ENCODE data around the gene NAA60. TPM values are rescaled to one million over a fixed set of nuclear protein-coding genes. Genes with fewer than 3 reads are reported as not detected.
A peak's percentile ranks its signal among the peaks of the same experiment; 100 is the strongest.
"Not testable (repeated sequence)": the region's sequence is repeated elsewhere in the genome, so short reads cannot be mapped to it uniquely, and the experiment has no call there.

Gene NAA60
- total RNA-seq, 1 donor from 2014 or later, result 39.5 TPM

DNA sequence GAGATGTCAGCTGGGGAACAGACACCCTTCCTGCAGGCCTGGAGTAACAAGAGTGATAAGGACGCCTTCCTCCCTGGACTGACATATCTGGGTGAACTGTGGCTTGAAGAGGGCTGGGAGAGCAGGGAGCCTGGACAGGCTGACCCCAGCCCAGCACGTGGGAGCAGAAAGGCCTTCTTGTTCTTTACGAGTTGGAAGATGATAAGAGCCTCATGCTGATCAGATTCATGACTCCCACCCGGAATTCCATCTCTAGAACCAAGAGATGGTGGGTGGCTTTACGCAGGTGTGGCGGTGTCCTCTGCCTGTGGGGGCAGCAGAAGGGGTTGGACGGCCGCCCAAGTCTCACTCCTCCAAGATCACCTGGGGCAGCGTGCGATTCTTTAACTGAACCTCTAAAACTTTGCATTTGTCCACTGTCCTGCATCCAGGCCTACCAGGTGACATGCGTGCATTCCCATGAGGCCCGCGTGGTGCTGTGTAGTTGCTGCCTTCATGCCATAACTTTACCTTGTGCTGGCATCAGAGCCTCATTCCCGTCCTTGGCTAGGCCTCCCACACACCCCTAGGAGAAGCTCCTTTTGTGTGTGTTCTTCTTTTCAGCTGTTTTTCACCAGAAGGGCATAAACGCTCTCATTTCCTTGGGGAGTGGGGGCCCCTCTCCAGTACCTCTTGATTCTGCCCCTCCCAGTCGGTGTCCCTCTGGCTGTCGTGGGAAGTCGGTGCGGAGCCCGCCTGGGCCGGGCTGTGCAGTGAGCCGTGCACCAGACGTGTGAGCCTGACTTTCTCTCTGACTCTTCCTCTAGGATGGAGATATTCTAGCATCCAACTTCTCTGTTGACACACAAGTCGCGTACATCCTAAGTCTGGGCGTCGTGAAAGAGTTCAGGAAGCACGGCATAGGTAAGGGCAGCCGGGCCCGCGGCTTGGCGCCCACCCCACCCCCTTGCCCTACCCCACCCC is 38.5 kb downstream of the NAA60 start:
- DNase-seq (ENCODE audit: low spot score), result no peak
- ATAC-seq, result peak; percentile 7

DNA sequence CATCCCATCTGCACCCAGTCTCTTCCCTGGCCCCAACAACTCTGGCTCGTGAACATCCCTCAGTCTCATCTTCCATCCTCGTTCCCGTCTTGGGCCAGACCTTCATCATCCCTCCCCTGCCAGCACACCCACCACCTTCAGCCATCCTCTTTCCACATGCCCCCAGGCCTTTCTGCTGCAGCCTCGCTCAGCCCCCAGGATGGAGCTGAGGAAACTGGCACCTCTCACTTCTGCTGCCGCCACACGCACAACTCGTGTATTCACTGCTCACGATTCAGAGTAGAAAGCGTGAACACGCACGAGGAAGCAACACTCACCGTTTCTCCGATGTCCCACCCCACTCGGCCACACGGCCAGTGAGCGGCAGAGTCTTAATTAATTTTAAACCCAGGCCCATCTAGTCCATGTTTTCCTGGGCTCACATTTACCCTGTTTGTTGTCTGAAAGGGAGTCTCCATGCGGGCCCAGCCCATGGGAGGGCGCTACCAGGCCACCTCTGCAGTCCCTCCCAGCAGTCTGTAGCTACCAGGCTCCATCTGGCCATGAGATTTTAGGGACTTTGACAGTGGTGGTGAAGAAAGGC is 39.3 kb downstream of the NAA60 start:
- no peak for DNase-seq (ENCODE audit: low spot score)

DNA sequence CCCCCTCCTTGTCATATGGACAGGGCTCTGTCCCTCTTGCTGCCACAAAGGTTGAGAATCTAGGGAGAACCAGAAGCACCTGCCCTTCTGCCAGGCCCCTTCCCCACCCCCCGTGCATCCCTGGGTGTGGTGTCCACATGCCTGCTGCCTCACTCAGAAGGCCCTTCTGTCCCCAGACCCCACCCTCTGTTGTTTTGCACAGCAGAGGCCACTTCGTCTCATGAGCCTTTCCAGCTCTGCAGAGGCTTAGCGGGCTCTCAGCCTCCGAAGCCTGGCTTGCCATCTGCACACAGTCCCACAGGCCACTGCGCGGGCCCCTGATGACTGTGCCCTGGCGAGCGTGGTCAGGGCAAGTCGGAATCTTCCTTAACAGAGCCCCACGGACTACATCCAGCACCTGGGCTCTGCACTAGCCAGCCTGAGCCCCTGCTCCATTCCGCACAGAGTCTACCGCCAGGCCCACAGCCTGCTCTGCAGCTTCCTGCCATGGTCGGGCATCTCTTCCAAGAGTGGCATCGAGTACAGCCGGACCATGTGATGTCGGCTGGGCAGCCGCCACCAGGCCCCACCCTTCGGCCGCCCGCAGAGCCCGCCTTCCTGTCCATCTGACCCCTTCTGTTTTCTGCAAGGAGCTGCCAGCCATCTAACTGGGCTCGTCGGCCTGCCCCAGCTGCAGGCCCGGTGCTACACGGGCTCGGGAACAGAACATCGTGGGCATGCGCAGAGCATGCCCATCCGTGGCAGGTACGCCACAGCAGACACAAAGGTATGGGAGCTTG is 41.0 kb downstream of the NAA60 start:
- DNase-seq (ENCODE audit: low spot score) (no peak), ATAC-seq (no peak)

More for the DNA sequence above, 39.3 kb downstream of the NAA60 start:
- no peak for ATAC-seq

DNA sequence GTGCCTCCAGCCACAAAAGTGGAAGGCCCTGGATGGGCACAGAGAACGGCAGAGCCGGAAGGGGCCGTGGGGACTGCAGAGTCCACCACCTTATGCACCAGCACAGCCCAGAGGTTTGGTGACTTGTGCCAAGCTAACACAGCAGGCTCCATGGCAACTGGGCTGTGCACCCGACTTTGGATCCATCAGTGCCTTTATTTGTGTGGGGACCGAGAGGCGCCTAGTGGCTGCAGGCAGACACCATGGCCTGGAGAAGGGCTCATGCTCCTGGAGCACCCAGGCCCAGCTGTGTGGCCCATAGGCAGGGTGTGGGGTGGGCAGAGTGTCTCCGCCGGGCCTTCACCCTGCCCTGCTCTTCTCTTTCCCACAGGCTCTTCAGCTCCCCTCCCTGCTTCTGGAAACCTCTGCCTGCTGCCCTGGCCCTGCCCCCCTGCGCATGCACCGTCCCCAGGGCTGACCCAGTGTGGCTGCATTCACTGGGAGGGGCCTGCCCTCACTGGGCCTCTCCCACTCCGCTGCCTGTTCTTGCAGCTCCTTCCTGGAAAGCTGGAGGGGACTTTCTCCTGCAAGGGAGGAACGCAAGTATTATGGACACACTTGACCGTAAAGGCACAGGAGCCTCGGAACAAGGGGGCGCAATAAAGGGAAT is 41.7 kb downstream of the NAA60 start:
- ATAC-seq, result no peak
- DNase-seq (ENCODE audit: low spot score), result no peak

DNA sequence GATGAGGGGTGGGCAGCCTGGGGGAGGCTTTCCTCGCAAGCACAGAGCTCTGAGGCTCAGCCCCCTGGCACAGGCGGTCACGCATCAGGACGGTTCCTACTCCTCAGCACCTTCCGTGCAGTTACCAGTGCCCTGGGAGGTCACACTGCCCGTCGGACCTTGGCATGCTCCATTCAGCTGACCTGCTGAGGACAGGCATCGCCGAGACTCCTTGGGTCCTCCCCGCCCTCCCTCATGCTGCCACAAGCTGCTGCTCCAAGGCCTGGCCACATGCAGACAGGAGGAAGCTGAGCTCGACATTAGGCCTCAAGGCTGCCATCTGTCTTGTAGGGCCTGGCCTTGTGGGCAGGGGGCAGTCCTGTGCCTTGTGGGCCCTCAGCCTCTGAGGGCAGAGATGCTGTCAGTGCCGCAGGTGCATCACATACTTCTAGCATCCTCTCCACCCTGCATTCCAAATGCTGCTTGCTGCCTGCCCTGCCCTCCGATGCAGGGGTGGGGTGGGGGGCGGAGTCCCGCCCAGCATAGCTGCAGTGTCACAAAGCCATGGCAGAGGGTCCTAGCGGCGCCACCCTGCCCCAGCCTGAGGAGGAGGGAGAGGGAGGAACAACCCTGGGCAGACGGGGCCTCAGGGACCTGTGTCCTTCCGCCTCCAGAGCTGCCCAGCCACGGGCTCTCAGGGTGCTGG is 42.5 kb downstream of the NAA60 start:
- no peak for ATAC-seq

DNA sequence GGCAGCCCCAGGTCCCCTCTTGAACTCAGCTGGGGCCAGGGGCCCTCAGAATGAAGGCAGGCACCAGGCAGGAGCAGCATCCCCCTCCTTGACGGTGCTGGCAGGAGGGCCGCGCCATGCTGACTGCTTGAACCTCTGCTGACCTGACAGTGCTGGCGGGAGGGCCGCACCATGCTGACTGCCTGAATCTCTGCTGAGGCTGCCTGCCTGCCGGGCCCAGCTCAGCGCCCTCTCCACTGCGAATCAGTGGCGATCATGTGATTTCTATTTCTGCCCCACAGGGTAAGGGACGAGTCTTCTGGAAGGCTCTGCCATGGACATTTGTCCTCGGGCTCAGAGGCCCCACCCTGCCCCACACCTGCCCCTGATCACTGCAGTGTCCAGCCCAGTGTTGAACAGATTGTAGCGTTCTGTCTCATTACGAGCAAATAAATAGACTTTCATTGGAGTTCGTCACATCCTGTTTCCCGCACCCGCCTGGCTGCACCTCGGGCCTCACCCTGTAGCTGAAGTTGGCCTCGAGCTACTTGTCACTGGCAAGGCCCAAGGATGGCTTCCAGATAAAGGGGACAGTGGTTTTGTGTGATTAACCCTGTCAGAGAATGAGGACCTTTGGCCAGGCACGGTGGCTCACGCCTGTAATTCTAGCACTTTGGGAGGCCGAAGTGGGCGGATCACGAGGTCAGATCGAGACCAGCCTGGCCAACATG is 43.2 kb downstream of the NAA60 start:
- DNase-seq (ENCODE audit: low spot score) (no peak), ATAC-seq (no peak)

More for the DNA sequence above, 42.5 kb downstream of the NAA60 start:
- no peak for DNase-seq (ENCODE audit: low spot score)

DNA sequence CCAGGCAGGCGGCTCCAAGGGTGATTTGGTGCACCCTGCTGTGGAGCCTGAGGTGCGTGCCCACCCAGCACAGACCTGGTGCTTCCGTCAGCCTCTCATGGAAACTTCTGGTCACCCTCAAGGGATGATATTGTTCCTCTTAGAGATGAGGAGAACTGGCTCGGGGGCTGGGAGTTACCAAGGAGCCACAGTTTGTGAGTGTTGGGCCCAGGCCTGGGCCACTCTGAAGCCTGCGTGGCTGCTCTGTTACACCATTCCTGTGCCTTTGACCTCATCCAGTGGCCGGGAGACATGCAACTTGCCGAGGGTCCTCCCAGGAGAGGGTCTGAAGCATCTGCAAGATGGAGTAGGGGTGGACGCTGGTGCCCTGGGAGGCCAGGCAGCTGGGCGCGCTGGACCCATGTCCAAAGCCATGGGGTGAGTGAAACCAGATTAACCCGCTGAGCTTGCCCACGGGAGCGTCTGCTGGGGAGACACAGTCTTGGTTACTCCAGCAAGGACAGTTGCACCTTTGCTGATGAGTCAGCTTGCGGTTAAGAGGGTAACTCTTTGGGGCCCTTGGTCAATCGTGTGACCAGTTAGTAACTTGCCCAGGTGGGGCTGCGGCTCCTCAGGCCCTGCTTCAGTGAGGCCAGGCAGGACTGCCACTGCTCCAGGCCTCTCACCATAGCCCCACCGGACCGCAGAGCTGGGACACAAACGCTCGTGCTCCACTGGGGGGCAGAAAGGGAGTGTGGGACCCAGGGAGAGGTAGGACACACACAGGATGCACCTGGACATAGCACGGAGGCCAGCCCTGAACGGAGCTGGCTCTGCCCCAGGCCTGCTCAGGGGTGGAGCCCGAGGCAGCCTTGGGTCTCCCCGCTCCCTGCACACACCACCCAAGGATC is 44.3 kb downstream of the NAA60 start:
- ATAC-seq (peak; percentile 4), DNase-seq (ENCODE audit: low spot score) (no peak)

DNA sequence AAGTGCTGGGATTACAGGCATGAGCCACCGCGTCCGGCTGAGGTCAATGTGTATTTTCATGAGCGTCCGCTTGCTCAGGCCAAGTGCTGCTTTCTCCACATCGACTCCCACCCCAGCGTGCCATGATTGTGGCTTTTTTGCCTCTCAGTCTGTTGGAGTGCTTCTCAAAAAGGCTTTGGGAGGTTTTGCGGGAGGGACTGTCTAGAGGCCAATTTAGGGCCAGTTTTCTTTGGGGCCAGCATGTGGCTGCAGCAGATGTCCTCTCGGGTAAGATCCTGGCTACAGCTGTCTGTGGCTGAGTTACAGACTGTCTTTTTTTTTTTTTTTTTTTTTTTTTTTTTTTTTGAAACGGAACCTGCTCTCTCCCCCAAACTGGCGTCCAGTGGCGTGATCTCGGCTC is 45.3 kb downstream of the NAA60 start:
- DNase-seq (ENCODE audit: low spot score) (no peak), ATAC-seq (no peak)

DNA sequence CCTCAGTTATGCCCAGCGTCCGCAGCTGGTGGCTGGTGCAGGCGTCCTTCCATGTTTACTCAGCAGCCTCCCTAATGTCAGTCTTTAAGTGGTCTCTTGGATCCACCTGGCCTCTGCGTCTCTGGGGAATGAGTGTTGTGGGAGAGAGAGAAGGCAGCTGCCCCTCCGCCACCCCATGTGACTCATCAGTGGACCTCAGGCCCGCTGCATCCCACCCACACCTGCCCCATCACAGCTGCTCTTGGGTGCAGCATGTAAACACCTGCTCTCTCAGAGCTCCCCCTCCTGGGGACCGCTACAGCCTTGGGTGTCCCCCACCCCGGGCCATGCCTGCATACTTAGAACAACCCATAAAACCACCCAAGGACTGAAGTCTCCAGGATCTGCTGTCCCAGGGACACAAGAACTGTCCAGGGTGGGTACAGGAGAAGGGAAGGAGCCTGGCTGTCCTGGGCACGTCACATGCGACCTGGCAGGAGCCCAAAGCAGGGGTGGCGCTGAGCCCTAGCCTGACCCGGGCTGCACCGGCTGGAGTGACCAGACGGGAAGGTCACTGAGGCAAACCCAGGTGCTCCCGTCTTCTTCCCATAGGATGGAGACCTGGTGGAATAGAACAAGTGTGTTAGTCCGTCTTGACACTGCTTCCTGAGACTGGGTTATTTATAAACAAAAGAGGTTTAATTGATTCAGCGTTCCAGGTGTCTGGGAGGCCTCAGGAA is 47.6 kb downstream of the NAA60 start:
- peak; percentile 69 for DNase-seq (ENCODE audit: low spot score)
- peak; percentile 65 for ATAC-seq

DNA sequence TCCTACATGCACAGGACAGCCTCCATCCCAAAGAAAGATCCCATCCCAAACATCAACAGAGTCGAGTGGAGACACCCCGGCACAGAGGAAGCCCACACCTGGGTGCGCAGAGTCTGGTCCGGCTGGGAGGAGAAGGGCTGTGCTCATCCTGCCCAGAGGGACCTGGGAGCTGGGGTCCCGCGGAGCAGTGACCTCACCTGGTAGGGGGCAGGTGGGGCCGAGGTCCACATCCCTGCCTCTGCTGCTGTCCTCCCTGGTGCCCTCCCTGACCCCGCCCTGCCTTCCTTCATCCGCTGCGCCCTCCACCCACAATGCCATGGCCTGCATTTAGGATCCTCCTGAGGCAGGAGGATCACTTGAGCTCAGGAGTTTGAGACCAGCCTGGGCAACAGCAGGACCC is 48.9 kb downstream of the NAA60 start:
- ATAC-seq (no peak), DNase-seq (ENCODE audit: low spot score) (no peak)

DNA sequence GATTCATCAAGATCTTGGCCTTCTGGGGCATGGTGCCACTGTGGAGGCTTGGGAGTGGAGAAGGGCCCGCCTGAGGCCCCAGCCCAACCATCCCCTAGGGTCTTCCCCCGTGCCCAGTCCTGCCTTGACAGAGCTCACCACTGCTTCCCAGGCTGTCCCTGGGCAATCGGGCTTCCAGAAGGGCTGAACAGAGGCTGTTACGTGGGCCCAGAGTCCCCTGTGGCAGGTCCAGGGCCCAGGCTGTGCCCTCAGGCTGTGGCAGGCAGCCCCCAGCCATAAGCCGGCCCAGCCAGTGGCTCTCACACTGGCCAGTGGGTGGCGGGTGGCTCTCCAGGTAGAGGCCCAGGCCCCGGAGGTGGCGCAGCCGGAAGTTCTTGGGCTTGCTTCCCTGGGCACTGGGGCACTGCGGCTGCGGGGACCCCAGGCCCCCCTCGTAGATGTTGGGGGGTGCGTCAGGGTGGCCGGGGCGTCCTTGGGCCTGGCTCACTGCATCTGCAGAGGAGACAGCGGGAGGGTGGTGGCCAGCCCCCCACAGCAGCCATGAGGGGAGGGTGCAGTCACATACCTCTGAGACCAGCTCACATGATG is 51.0 kb downstream of the NAA60 start:
- DNase-seq (ENCODE audit: low spot score), result no peak
- no peak for ATAC-seq

DNA sequence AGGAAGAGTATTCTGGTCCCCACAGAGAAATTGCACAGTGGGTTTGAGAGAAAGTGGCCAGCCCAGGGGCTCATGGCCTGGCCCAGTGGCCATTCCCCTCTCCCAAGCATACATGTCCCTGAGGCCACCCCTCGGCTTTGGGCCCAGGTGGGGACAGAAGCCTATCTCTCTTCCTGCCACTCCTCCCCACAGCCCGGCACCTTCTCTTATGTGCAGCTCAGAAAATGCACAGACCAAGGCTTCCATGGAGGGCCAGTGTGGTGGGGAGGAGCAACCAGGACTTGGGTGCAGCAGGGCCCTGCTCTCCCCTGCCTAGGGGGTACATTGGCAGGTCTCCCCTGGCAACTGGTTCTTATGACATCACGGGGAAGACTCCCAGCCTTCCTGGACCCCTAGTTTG is 51.7 kb downstream of the NAA60 start, which contains the start of gene C16orf90:
Gene C16orf90, minus strand, starts transcription at position 314 of the 400 bp plus-strand sequence. Its CDS starts 68 bp downstream, at position 246.
- ATAC-seq (no peak), DNase-seq (ENCODE audit: low spot score) (no peak)

DNA sequence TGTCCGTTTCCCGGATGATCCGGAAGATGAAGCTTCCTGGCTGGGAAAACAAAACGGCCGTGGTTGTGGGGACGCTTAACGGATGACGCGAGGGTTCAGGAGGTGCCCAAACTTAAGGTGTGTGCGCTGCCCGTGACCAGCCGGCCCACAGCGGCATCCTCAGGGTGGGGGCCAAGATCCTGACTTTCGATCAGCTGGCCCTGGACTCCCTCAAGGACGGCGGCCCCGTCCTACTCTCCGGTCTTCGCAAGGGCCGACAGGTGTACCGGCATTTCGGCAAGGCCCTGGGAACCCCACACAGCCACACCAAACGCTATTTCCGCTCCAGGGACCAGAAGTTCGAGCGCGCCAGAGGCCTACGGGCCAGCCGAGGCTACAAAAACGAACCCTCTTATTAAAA is 52.9 kb downstream of the NAA60 start:
- no peak for DNase-seq (ENCODE audit: low spot score)

DNA sequence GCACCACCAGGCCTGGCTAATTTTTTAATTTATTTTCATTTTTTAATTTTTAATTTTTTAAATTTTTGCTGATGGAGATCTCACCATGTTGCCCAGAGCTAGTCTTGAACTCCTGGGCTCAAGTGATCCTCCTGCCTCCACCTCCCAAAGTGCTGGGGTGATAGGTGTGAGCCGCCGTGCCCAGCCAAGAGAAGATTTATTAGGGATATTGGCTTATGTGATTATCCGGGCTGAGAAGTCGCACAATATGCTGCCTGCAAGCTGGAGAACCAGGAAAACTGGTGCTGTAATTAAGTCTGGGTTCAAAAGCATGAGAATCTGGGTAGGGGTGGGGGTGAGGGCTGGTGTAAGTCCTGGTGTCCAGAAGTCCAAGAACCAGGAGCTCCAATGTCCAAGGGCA is 54.3 kb downstream of the NAA60 start:
- DNase-seq (ENCODE audit: low spot score), result no peak
- no peak for ATAC-seq

More for the DNA sequence above, 52.9 kb downstream of the NAA60 start:
- no peak for ATAC-seq

DNA sequence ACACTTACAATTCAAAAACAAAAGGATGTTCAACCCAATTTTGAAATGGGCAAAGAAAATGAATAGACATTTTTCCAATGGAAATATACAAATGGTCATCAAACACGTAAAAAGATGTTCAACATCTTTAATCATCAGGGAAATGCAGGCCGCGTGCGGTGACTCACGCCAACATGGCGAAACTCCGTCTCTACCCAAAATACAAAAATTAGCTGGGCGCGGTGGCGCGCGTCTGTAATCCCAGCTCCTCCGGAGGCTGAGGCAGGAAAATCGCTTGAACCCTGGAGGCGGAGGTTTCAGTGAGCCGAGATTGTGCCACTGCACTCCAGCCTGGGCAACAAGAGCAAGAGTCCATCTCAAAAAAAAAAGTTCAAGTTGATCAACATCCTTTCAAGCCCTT is 55.5 kb downstream of the NAA60 start:
- DNase-seq (ENCODE audit: low spot score) (no peak), ATAC-seq (no peak)

DNA sequence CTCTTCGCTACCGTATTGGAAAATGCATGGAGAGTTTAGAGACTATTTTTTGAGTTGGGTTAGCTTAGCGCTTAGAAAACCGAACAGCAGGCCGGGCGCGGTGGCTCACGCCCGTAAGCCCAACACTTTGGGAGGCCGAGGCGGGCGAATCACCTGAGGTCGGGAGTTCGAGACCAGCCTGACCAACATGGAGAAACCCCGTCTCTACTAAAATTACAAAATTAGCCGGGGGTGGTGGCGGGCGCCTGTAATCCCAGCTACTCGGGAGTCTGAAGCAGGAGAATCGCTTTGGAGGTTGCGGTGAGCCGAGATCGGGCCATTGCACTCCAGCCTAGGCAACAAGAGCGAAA is 57.9 kb downstream of the NAA60 start:
- not testable (repeated sequence) for ATAC-seq; DNase-seq (ENCODE audit: low spot score)

DNA sequence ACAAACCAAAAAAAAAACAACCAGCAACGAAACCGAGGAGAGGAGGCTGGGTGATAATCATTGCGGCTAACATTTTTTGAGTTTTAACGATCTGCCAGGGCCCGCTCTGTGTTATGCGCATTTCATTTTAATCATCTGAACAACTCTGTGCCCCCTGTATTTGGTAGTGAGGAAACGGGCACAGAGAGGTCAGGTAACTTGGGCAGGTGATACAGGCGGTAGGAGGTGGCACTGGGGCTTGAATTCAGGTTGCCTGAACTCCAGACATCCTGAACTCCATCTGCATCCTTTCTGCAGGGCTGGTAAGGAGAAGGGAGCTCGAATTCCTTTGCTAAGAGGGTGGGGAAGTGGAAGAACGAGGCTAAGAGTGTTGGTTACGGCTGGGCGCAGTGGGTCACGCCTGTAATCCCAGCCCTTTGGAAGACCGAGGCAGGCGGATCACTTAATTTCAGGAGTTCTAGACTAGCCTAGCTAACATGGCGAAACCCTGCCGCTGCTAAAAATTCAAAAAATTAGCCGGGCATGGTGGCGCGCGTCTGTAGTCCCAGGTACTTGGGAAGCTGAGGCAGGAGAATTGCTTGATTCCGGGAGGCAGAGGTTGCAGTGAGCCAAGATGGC is 58.4 kb downstream of the NAA60 start:
- DNase-seq (ENCODE audit: low spot score), result no peak
- no peak for ATAC-seq

Measured in left lobe of liver (tissue), 2 donors.